Measurements from ENCODE around the gene PADI1.

PADI1 gene

DNA sequence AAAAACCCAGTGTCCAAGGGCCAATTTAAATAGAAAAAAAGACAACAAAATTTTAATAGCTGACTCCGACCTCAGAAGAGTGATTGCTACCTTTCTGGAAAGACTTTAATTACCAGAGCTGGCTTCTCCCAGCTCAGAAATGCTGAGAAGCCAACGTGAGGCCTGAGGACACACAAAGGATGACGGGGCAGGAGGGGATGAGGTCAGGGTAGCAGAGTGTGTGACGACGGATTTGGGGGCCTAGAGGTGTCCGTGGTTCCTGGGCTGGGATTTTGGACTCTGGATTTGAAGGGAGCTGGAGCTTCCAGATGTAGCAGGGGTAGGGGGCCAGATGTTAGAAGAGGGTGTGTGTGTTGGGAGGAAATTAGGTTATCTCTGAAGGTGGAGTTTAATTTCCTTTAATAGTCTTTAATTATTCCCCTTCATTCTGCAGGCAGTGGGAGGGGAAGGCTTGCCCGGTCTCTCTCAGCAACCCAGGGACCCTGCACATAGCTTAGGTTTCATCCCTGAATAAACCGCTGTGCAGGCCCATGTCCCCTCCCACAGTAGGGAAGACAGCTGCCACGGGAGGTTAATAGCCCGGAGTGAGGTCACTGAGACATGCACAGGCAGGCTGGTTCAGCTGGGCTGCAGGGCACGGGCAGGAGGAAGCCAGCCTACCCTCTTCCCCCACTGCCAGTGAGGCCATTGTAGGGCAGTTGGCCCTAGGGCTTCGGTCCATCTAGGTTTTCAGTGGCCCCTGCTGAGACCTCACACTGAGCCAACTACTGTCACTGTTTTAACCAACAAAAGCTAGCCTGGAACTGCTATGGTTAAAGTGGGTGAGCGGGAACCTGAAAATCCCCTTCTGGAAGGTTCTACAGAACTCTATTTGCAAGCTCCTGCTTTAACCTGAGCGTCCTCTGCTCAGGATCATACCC, 40.2 kb downstream of the PADI1 start:
- DNase-seq = no peak

DNA sequence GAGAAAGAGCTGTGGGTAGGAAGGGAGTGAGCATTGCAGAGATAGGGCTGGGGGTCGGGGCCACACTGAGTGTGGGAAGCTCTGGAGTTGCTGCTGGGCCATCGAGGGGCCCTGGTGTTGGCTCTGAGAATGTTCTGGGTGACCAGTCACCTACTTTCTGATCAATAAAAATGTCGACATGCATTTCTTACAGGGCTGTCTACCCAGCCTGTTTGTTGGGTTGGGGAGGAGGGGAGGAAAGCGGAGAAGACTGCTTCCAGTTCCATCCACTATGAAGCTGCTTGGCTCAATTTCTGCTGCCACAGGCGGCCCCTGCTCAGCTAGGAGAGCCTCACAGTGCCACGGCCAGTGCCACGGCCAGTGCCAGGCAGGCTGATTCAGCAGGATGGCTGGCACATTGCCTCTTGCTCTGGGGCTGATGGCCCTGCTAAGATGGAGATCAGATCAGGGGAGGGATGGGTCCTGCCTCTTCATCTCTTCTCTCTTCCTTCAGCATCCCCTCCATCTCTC, 40.9 kb downstream of the PADI1 start:
- DNase-seq = no peak

DNA sequence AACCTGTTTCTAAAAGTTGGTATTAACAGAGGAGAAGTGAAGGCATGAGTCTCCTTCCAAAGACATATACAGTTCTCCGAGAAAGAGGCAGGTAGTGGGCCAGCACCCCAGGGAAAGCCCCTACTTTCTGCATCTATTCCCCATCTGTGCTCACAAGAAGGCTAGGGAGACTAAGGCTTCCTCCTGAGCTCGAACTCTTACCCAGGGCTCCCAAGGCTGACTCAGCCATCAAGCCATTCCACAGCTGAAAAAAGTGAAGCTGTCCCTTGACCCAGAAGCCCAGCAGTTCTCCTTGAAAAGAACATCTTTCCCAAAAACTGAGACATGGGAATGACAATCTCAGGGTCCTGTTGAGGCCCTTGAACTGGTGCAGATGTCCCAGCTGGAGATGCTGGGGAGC, 42.0 kb downstream of the PADI1 start:
- no peak for DNase-seq

DNA sequence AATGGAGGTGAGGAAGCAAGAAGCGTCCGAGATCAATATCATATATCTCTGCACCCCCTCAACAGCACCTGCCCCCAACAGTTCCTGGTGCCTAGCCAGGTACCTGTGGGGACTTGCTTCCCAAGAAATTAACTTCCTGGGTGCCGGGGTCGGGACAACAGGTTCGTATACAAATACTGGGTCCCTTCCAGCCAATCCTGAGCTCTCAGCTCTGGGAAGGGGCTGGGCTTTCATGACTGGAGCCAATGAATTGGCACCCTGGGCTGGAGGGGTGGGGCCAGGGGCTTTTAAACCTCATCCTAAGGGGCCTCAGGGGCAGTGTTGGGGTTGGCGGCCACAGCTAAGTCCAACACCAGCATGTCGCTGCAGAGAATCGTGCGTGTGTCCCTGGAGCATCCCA, 43.9 kb downstream of the PADI1 start, which contains the start of gene PADI3:
PADI3 (plus strand) TSS at position 318 of the 400 bp plus-strand sequence; CDS start at position 358, 40 bp downstream.
- no peak for DNase-seq

DNA sequence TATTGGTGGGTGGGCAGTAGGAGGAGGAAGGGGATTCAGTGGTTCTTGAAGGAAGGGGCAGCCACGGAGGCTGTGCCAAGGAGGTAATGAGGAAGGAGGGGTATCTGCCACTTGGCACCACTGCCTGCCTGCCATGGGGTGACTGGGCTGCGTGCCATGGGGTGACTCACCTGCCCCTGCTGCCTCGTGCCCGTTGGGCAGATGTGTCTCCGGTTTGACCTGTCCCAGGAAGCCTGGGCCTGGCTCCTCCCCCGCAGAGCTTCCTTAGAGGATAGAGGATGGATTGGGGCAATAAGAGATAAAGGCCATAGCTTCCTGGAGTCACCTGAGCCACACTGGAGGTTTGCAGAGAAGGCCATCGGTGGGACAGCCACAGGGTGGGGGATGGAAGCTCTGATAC, 45.7 kb downstream of the PADI1 start:
- no peak for DNase-seq

DNA sequence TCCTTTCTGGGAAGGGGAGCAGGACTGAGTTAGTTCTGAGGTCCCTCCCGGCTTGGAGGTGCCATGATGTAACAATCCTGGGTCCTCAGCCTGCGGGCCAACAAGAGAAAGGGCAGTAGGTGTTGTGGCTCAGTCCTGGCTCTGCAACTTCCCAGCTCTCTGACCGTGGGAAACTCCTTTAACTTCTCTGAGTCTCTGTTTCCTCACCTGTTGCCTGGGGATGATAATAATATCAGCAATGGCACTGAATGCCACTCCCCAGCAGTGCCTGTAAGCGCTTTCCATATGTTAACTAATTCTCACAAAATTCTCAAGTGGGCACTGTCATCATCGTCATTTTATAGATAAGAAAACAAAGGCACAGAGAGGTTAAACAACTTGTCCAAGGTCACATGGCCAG, 46.3 kb downstream of the PADI1 start:
- no peak for DNase-seq

DNA sequence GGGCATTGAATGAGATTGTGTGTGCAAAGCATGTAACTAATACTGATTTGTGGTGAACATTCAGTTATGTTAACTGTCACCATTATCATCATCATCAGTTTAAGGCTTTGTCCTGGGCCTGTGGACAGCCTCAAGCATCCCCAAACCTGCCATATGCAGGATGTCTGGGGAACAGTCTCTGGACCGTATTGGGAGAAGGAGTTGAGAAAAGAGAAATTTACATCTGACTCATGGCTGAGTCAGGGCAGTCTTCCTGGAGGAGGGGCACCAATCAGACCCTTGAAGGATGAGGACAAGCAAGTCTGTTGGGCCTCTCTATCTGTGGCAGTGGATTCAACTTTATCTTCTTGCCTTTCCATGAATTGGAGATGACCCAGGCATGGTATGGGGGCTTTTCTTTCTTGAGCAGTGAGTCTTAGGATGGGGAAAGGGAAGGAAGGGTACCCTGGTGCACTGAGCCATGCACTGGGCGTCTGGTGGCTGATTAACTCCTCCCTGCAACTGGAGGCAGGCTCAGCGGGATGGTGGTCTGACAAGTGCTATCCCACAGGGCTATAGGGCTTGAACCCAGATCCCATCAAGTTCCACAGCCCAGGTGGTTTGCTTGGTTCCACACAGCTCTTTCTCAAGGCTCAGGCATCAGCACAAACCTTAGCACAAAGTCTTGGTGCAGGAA, 46.9 kb downstream of the PADI1 start:
- no peak for DNase-seq

DNA sequence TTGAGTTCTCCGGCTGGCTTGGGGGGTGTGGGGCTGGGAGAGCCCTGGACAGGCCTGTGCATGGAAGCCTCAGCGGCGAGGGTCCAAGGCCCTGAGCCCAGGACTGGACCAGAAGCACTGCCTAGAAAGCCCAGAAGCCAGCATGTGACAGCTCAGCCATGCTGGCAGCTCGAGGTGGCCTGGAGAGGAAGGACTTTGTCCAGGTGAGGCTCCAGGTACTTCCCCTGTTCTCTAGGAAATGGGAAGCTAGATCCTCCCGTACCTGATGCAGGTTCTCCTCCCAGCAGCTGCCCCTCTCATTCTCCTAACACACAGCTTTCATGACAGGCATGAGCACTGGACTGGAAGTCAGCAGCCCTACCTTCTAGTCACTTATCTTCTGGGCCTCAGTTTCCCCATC, 50.4 kb downstream of the PADI1 start:
- no peak for DNase-seq

DNA sequence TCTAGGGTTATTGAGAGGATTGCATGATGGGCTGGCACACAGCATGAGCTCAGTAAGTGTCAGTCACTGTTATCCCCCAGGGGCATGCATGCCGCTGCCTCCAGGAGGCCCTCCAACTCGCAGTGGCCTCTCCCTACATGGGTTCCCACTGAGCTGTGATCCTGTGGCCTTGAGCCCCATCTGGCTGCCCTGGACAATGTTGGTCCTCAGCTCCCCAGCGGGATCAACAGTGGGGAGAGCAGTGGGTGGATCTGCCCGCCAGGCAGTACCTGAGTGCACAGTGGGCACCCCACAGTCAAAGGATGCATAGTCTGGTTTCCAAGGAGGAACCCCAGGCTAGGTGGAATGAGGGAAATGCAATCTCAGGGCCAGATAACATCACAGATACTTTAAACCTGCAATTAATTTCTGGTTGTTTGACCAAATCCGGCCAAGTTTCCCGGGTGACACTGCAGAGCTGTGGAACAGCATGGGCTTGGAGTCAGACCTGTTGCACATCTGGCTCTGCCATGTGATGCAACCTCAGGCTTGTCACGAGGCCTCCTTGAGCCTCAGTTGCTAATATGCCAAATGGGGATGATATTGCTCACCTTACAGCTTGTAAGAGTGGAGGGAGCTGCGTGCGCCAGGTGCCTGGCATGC, 53.3 kb downstream of the PADI1 start:
- no peak for DNase-seq

DNA sequence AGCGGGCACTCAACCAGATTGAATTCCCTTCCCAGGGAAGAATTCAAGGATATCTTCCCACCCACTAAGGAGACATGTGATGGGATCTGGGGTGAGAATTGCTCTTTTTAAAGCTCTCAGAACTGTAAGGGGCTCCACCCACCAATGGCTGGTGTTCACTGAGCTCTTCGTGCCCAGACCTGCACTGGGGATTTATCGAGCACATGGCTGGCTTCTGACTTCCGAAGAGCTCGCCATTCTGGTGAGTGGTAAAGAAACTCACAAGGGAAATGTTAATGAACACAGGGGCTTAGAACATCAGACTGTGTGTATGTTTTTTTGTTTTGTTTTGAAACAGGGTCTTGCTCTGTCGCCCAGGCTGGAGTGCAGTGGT, 53.8 kb downstream of the PADI1 start:
- DNase-seq = no peak

DNA sequence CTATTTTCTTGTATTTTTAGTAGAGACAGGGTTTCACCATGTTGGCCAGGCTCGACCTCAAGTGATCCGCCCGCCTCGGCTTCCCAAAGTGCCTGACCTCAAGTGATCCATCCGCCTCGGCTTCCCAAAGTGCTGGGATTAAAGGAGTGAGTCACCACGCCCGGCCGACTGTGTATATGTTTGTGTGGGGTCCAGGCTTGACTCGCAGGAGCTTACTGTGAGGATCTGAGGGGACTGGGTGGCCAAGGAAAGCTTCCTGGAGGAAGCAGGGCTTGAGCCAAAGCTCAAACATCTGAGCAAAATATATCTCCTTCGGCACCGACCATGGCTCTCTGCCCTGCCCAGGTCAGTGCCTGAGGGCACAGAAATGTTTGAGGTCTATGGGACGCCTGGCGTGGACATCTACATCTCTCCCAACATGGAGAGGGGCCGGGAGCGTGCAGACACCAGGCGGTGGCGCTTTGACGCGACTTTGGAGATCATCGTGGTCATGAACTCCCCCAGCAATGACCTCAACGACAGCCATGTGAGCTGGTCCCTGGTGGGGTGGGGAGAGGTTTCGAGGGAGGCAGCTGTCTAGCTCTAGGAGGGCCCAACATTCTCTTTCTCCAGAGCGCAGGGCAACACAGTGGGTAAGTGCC, 54.4 kb downstream of the PADI1 start:
- no peak for DNase-seq

DNA sequence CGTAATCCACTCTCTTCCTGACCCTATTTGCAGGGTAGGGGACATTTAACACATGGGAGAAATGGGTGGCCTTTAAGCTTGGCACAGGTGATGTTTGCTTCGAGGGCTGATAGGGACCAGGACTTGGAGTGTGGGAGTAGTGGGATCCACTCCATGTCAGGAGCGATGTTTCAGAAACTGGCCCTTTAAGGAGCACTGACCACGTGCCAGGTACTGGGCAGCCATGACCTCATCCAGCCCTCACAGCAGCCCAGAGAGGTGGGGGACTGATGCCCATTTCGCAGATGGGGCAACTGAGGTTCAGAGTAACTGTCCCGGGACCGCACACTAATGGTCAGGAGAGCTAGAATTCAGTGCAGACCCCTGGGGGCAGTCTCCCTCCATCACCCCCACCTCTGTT, 55.3 kb downstream of the PADI1 start:
- DNase-seq = no peak

DNA sequence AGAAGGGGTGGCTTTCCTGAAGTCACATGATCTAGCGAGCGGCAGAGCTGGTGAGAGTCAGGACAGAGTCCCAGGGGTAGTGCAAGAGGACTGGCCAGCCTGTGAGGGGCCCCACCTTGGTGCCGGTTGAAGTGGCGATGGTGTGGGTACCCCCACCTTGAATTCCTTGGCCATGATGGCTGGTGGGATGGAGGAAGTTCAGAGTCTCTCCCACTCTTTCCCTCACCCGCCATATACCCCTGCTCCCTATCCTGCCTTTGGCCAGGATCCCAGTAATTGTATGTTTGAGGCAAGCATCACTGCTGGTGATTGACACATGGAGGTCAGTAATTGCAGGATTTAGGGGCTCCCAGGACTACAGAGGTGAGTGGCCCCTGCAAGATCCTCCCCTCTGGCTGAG, 55.8 kb downstream of the PADI1 start:
- no peak for DNase-seq

DNA sequence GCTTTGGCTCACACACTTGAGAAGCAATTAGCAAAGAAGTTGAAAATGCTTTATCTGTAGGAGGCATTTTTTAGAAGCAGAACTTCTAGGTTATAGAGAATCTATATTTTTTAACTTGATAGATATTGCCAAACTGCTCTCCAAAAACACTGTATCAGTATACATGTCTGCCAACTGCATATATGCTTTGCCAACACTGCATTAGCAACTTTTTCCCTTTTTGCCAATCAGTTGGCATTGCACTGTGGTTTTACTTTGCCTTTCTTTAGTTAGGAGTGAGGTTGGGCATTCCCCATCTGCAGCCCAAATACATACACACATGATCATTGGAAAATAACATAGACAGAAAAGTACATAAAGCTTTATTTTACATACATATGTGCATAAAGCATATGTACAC, 59.0 kb downstream of the PADI1 start:
- no peak for DNase-seq

DNA sequence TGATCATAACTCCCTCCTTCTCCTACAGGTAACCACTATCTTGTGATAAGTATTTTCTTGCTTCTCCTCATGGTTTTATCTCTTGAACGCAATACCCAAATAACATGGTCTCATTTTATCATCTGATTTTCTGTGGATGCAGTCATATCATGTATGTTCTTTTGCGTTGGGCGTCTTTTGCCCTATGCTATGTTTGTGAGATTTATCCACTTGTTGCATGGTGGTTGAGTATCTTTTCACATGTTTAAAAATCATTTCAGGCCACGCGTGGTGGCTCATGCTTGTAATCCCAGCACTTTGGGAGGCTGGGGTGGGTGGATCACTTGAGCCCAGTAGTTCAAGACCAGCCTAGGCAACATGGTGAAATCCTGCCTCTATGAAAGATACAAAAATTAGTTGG, 59.5 kb downstream of the PADI1 start:
- no peak for DNase-seq

DNA sequence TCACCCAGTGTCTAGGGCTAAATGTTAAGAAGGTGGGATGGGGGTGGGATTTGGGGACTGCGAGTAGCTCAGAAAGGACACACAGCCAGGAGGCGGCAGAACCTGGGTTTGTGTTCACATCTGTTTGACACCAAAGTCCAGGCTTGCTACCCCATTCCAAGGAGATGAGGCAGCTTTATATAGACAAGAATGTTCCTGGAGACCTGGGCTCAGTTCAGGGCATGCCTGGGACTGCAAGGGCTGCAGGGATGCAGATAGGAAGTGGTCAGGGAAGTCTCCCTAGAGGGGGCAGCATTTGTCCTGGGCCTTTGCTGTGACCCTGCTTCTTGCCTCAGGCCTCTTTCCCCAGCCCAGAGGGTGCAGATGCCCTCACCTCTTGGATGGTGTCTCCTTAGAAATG, 60.2 kb downstream of the PADI1 start:
- no peak for DNase-seq

DNA sequence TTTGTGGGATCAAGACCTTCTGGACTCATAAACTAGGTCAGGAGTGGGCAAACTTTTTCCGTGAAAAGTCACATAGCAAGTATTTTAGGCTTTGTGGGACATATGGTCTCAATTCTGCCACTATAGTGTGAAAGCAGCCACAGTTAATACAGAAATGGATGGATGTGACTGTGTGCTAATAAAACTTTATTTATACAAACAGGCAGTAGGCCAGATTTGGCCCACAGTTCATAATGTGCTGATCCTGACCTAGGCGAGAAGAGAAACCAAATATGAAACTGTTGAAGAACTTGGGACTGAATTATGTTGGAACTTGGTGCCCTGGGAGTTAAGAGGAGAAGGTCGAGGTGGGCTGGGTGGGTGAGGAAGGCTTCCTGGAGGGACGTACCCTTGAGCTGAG, 61.0 kb downstream of the PADI1 start:
- no peak for DNase-seq

DNA sequence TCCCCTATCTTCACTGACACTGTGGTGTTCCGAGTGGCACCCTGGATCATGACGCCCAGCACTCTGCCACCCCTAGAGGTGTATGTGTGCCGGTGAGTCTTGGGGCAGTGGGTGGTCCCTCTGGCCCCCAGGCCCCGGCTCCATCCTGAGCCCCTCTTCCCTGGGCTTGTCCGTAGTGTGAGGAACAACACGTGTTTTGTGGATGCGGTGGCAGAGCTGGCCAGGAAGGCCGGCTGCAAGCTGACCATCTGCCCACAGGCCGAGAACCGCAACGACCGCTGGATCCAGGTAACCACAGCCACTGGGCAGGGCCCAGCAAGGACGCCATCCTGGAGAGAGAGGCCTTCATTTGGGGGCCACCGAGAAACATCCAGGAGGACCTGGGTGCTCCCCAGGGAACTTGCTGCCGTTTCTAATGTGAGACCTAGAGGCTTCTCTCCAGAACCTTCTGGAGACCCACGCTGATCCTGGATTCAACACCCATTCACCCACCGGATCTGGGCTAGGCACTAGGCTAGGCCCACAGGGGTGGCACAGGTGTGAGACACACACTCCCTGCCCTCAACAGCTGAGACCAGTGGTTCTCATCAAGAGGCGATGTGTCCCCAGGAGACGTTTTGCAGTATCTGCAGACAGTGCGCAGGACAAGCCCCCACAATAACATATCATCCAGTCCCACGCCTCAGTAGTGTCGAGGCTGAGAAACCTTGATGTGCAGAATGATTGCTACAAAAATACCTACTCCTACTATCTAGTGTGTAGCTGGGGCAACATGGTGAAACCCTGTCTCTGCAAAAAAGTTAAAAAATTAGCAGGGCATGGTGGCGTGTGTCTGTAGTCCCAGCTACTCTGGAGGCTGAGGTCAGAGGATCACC, 66.2 kb downstream of the PADI1 start:
- DNase-seq = no peak

DNA sequence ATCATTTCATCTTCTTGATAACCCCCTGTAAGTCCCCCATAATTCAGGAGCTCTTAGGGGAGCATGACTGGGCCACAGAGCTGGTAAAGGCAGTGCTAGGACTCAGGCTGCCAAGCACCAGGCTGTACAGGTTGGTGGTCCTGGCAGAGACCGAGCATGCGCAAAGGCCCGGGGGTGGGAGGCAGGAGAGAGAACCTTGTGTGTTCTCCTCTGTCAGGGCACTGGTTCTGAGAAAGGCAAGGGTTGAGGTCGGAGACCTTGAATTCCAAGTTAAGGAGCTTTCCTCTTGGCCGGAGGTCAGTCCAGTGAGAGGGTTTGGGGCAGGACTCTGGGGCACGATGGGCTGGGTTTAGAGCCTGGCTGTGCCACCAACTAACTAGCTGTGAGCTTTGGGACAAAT, 67.1 kb downstream of the PADI1 start:
- DNase-seq = no peak

DNA sequence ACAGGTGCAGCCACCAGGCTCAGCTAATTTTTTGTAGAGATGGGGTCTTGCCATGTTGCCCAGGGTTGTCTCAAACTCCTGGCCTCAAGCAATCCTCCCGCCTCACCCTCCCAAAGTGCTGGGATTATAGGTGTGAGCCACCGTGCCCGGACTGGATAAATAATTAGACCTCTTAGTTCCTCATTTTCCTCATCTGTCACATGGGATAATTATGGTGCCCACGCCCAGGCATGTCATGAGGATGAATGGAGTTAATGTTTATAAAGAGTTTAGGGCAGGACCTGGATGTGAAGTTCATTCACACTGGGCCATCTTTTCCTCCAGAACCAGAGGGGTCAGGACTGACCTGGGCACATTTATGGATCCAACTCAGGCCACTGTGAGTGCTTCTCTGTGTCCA, 67.7 kb downstream of the PADI1 start:
- no peak for DNase-seq

DNA sequence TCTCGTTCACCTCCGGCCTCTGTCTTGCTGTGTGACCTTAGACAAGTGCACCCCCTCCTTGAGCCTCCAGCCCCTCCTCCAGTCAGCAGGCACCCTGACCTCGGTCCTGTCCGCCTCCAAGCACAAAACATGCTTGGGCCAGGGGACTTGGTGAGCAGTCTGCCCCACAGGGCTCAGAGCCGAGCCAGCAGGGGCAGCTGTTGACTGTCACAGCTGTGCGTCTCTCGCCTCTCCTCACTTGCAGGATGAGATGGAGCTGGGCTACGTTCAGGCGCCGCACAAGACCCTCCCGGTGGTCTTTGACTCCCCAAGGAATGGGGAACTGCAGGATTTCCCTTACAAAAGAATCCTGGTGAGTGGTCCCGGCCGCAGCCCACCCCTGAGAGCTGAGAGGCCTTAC, 68.2 kb downstream of the PADI1 start:
- no peak for DNase-seq

All from CD4-positive, alpha-beta T cell treated with Interleukin-17A for 4 hours (primary cell).